IMR-90 (cell line): Measurements from ENCODE around the gene ITSN1.

Experiments
- FOS ChIP-seq: fragments of 150-350 bp; IDR thresholded peaks from 2 replicates; pipeline ENCODE4 v1.6.1; 2016; ENCODE audit warnings: low read depth, low read length
- MAZ ChIP-seq: IDR thresholded peaks from 2 replicates; pipeline ENCODE4 v1.6.1; 2012; ENCODE audit warnings: low read depth, mild to moderate bottlenecking, low read length, improper control_type of control experiment, moderate library complexity, borderline replicate concordance
- MXI1 ChIP-seq: IDR thresholded peaks from 2 replicates; pipeline ENCODE4 v1.6.1; 2012; ENCODE audit warnings: low read depth, mild to moderate bottlenecking, low read length, moderate library complexity, borderline replicate concordance
- POLR2A ChIP-seq: IDR thresholded peaks from 2 replicates; pipeline ENCODE4 v1.6.1; 2012; ENCODE audit warnings: mild to moderate bottlenecking, low read depth, low read length
- RCOR1 ChIP-seq: IDR thresholded peaks from 2 replicates; pipeline ENCODE4 v1.6.1; 2012; ENCODE audit warnings: mild to moderate bottlenecking, low read length, improper control_type of control experiment; ENCODE audit not compliant: insufficient replicate concordance
- RFX5 ChIP-seq: IDR thresholded peaks from 2 replicates; pipeline ENCODE4 v1.8.0; 2012; ENCODE audit warnings: low read depth, mild to moderate bottlenecking, low read length, moderate library complexity
- TF ChIP-seq, protein P1 (sequence below): conservative IDR thresholded peaks from 2 replicates; pipeline ENCODE4 v1.5.1; 2012; ENCODE audit warnings: mild to moderate bottlenecking, low read depth, low read length, improper control_type of control experiment

DNA sequence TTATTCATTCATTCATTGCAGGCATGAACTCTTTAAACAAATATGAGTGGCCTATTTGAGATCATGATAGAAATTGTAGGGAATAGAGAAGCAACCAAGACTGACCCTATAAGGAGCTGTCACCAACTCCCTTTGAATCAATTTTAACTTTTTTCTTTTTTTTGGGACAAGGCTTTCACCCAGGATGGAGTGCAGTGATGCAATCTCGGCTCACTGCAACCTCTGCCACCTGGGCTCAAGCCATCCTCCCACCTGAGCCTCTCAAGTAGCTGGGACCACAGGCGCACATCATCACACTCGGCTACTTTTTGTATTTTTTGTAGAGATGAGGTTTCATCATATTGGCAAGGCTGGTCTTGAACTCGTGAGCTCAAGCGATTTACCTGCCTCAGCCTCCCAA is 290.4 kb downstream of the ITSN1 start:
- TF ChIP-seq, protein P1, sequence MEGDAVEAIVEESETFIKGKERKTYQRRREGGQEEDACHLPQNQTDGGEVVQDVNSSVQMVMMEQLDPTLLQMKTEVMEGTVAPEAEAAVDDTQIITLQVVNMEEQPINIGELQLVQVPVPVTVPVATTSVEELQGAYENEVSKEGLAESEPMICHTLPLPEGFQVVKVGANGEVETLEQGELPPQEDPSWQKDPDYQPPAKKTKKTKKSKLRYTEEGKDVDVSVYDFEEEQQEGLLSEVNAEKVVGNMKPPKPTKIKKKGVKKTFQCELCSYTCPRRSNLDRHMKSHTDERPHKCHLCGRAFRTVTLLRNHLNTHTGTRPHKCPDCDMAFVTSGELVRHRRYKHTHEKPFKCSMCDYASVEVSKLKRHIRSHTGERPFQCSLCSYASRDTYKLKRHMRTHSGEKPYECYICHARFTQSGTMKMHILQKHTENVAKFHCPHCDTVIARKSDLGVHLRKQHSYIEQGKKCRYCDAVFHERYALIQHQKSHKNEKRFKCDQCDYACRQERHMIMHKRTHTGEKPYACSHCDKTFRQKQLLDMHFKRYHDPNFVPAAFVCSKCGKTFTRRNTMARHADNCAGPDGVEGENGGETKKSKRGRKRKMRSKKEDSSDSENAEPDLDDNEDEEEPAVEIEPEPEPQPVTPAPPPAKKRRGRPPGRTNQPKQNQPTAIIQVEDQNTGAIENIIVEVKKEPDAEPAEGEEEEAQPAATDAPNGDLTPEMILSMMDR = no peak
- TF ChIP-seq RFX5 (no peak), RCOR1 (no peak), POLR2A (no peak), MAZ (no peak), MXI1 (no peak), FOS (no peak)
